Measurements from ENCODE around the gene CDK2AP2.

- TF ChIP-seq EZH2 (IDR thresholded peaks at IDR 0.05; ENCODE audit: insufficient read depth, poor library complexity, severe bottlenecking) (no peak), EZH2phosphoT487 (IDR thresholded peaks at IDR 0.05; ENCODE audit: insufficient read depth, low read depth) (no peak)
Measured at GRCh38 chr11:67528376-67528775, 20.4 kb upstream of the CDK2AP2 start.

Data from GM23248 (cell line).